IgD-negative memory B cell (primary cell): ENCODE data around the gene CHN1. TPM values are rescaled to one million over a fixed set of nuclear protein-coding genes. Genes with fewer than 3 reads are reported as not detected.

Experiments used
- H3K27ac Mint-ChIP-seq, 3 donors: one replicate each; pipeline ENCODE4 v1.8.0; 2020 to 2022; ENCODE audit warnings: mild to moderate bottlenecking in 3 of 3, mixed read lengths in 3 of 3, moderate library complexity in 1 of 3
- H3K27me3 Mint-ChIP-seq: one replicate; pipeline ENCODE4 v1.8.0; 2021; ENCODE audit warnings: mixed read lengths
- H3K36me3 Mint-ChIP-seq: one replicate; pipeline ENCODE4 v1.8.0; 2020; ENCODE audit warnings: mild to moderate bottlenecking, mixed read lengths
- H3K4me1 Mint-ChIP-seq, 3 donors: one replicate each; pipeline ENCODE4 v1.8.0; 2020 to 2022; ENCODE audit warnings: mixed read lengths in 3 of 3, mild to moderate bottlenecking in 1 of 3
- H3K4me3 Mint-ChIP-seq, 4 donors: one replicate each; pipeline ENCODE4 v1.8.0; 2020 to 2022; ENCODE audit warnings: mild to moderate bottlenecking in 4 of 4, mixed read lengths in 4 of 4, moderate library complexity in 3 of 4
- H3K9me3 Mint-ChIP-seq, 3 donors: one replicate each; pipeline ENCODE4 v1.8.0; 2020 to 2021; ENCODE audit warnings: mixed read lengths in 3 of 3, mild to moderate bottlenecking in 1 of 3
- polyA plus RNA-seq: library from polyadenylated mRNA; unstranded; fragments of 300-500 nt; fragmentation: Illumina TruSeq; gene quantifications from one replicate; pipeline ENCODE4 v1.2.3, GENCODE V29; 2021

CHN1 gene
- polyA plus RNA-seq, 1 donor from 2014 or later = not detected

DNA sequence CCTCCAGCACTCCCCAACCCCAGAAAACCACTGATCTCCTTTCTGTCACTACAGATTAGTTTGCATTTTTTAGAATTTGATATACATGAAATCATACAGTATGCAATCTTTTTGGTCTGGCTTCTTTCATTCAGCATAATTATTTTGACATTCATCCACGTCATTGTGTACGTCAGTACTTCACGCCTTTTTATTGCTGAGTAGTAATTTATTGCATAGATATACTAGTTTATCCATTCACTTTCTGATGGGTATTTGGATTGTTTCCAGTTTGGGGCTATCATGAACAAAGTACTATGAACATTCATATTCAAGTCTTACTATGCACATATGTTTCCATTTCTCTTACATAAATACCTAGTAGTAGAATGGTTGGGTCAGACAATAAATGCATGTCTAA, 20.1 kb upstream of the CHN1 start:
- H3K36me3 Mint-ChIP-seq = peaks cover 11% of the 10 kb centered on the region
- no peaks in the 10 kb centered on the region for H3K27me3 Mint-ChIP-seq
- no peak overlapping the region for H3K27ac Mint-ChIP-seq
- H3K9me3 Mint-ChIP-seq = no peaks in the 10 kb centered on the region
- H3K4me1 Mint-ChIP-seq = no peaks in the 10 kb centered on the region
- H3K4me3 Mint-ChIP-seq = no peak overlapping the region

- Mint-ChIP-seq H3K9me3 (no peaks in the 10 kb centered on the region), H3K36me3 (peaks cover 10% of the 10 kb centered on the region), H3K4me3 (no peak overlapping the region), H3K4me1 (no peaks in the 10 kb centered on the region), H3K27me3 (no peaks in the 10 kb centered on the region), H3K27ac (no peak overlapping the region)
These were observed 17.7 kb upstream of the CHN1 start for GRCh38 chr2:175022923-175023322.

GRCh38 chr2:175019566-175020327, 14.6 kb upstream of the CHN1 start:
- peaks cover 3% of the 10 kb centered on the region for H3K36me3 Mint-ChIP-seq
- peaks cover 0 to 2% (median 0%) of the 10 kb centered on the region in 3 donors for H3K9me3 Mint-ChIP-seq
- no peaks in the 10 kb centered on the region for H3K27me3 Mint-ChIP-seq
- H3K4me1 Mint-ChIP-seq = no peaks in the 10 kb centered on the region
- no peak overlapping the region for H3K4me3 Mint-ChIP-seq
- H3K27ac Mint-ChIP-seq = no peak overlapping the region

GRCh38 chr2:175017618-175018414, 12.6 kb upstream of the CHN1 start:
- H3K27me3 Mint-ChIP-seq = peaks cover 3% of the 10 kb centered on the region

DNA sequence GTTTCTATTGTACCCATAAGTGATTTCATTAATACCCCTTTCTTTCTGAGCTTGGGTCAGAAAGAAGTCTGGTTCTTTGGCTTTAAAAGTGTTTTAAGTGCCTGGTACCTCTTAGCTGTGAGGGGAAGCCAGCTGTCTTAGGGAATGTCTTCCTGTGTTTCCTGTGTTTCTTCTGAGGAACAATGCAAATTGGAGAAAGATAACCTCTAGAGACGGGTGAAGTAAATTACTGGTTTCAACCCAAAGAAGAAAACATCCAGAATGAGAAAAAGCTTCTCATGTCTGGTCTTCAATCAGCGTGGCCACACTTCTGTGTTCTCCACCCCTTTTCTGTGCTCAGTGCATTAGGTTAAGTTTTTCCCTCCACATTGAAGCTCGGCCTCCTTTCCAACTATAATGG, 10.2 kb upstream of the CHN1 start:
- H3K36me3 Mint-ChIP-seq = no peaks in the 10 kb centered on the region
- H3K27ac Mint-ChIP-seq = no peak overlapping the region
- no peaks in the 10 kb centered on the region for H3K4me1 Mint-ChIP-seq
- peaks cover 3% of the 10 kb centered on the region for H3K27me3 Mint-ChIP-seq
- H3K9me3 Mint-ChIP-seq = peaks cover 1 to 3% (median 2%) of the 10 kb centered on the region in 3 donors
- H3K4me3 Mint-ChIP-seq = no peak overlapping the region

More at GRCh38 chr2:175017618-175018414, 12.6 kb upstream of the CHN1 start:
- no peak overlapping the region for H3K4me3 Mint-ChIP-seq
- H3K36me3 Mint-ChIP-seq = peaks cover under 1% of the 10 kb centered on the region
- H3K4me1 Mint-ChIP-seq = no peaks in the 10 kb centered on the region
- H3K27ac Mint-ChIP-seq = no peak overlapping the region
- H3K9me3 Mint-ChIP-seq = peaks cover 1 to 3% (median 2%) of the 10 kb centered on the region in 3 donors

- H3K27me3 Mint-ChIP-seq = peaks cover 8% of the 10 kb centered on the region
- no peak overlapping the region for H3K4me3 Mint-ChIP-seq
- H3K36me3 Mint-ChIP-seq = no peaks in the 10 kb centered on the region
- no peaks in the 10 kb centered on the region for H3K4me1 Mint-ChIP-seq
- H3K27ac Mint-ChIP-seq = no peak overlapping the region
- peaks cover 1 to 3% (median 2%) of the 10 kb centered on the region in 3 donors for H3K9me3 Mint-ChIP-seq
These were observed 7.3 kb upstream of the CHN1 start for GRCh38 chr2:175012516-175012915.

- H3K9me3 Mint-ChIP-seq = peaks cover 1 to 3% (median 2%) of the 10 kb centered on the region in 3 donors
- peaks cover 11% of the 10 kb centered on the region for H3K27me3 Mint-ChIP-seq
- H3K4me1 Mint-ChIP-seq = no peaks in the 10 kb centered on the region
- no peaks in the 10 kb centered on the region for H3K36me3 Mint-ChIP-seq
- H3K27ac Mint-ChIP-seq = no peak overlapping the region
- H3K4me3 Mint-ChIP-seq = no peak overlapping the region
These were observed 6.3 kb upstream of the CHN1 start for GRCh38 chr2:175011505-175011904.

DNA sequence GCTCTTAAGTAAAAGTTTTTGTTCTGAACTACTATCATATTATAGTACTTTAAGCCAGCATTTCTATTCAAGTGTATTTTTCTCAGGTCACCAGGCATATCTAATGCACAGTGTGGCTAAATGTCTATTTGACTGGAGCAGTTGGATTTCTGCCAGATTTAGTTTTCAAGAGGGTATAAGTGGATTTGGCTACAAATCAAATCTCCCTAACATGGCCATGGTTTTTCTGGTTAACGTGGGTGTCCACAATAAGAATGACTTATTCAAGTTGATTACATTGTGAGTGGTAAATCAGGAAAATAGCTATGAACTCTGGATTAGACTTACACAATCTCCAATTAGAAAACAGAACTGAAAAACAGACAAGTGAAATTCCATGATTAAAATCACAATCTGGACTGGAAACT, 5.7 kb upstream of the CHN1 start:
- H3K27me3 Mint-ChIP-seq = peaks cover 14% of the 10 kb centered on the region
- peaks cover 0 to 3% (median 0%) of the 10 kb centered on the region in 3 donors for H3K4me1 Mint-ChIP-seq
- H3K4me3 Mint-ChIP-seq = no peak overlapping the region
- no peak overlapping the region for H3K27ac Mint-ChIP-seq
- peaks cover 1 to 3% (median 2%) of the 10 kb centered on the region in 3 donors for H3K9me3 Mint-ChIP-seq
- H3K36me3 Mint-ChIP-seq = no peaks in the 10 kb centered on the region

DNA sequence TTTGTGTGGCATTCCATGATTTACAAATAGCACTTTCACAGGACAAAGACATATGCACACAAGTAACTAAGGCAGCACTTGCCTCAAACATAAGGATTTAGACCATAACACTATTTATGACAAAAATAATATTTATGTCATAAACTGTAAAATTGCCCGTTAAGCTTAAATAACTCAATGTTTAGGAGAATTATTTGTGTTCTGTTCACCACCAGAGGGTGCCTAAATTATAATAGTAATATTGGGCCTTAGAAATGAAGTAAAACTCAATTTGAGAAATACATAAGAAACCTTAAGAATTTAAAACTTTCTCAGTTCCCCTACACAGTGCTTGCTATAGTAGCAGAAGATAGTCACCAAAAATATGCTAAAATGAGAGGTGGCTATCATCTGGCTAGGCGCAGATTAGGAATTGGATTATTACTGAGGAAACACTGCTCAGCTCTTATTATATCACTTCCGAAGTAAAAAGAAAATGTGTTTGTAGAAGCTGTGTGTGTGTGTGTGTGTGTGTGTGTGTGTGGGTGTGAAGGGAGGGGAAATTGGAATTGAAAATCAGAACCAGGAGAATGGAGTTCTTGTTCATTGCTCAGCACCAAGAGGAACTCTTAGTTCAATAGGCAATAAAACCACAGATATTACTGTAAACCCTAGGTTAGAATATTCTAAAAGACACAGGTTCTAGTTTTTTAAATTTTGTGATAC, 4.9 kb upstream of the CHN1 start:
- Mint-ChIP-seq H3K27ac (no peak overlapping the region), H3K27me3 (peaks cover 19% of the 10 kb centered on the region), H3K4me3 (peak overlapping the region in 1 of 4 donors; percentile 45), H3K9me3 (peaks cover 0 to 3% (median 1%) of the 10 kb centered on the region in 3 donors), H3K4me1 (peaks cover 0 to 4% (median 4%) of the 10 kb centered on the region in 3 donors), H3K36me3 (no peaks in the 10 kb centered on the region)

DNA sequence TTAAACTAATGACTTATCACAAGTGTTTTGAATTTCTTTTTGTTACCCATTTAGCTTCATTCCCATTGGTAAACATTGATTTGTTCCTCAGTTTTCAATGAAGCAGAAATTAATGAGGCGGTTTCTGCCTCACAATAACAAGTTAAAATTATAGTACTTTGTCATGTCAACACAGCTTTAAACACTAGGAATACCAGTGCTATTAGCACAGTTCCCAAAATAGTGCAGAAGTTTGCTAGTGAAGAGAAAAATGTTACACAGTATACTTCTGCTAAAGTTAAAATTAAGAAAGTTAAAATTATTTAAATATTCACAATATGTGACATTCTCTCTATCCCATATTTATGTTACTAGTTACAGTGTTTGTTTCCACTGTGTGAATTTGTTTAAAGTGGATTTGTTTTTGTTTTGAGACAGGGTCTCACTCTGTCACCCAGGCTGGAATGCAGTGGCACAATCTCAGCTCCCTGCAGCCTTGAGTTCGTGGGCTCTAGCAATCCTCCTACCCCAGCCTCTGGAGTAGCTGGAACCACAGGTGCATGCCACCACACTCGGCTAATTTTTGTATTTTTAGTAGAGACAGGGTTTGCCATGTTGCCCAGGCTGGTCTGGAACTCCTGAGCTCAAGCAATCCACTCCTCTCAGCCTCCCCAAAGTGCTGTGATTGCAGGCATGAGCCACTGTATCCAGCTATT, 3.8 kb upstream of the CHN1 start:
- peaks cover 1 to 5% (median 4%) of the 10 kb centered on the region in 3 donors for H3K4me1 Mint-ChIP-seq
- no peak overlapping the region for H3K27ac Mint-ChIP-seq
- peaks cover 25% of the 10 kb centered on the region for H3K27me3 Mint-ChIP-seq
- no peaks in the 10 kb centered on the region for H3K36me3 Mint-ChIP-seq
- H3K4me3 Mint-ChIP-seq = no peak overlapping the region
- peaks cover 0 to under 1% (median 0%) of the 10 kb centered on the region in 3 donors for H3K9me3 Mint-ChIP-seq

DNA sequence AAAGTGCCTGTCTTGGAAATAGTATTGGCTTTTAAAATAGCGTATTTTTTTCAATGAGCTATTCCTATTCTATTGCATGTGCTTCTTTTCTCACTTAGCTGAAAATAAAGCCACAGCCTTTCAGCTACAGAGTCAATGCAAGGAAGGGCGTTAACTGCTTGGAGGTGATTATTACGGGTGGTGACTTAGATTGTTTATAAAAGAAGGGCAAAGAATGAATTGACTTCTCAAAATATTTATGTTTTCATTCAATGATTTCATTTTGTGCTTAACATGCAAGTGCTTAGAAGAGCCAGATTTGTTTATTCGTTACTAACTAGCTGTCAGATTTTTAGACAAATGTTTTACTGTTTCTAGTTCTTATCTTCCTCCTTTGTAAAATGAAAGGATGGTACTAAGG, 2.8 kb upstream of the CHN1 start:
- Mint-ChIP-seq H3K27me3 (peaks cover 29% of the 10 kb centered on the region), H3K27ac (no peak overlapping the region), H3K36me3 (no peaks in the 10 kb centered on the region), H3K4me3 (peak overlapping the region in 1 of 4 donors; percentile 14), H3K4me1 (peaks cover 1 to 5% (median 4%) of the 10 kb centered on the region in 3 donors), H3K9me3 (no peaks in the 10 kb centered on the region)

GRCh38 chr2:175007510-175007909, 2.3 kb upstream of the CHN1 start:
- no peak overlapping the region for H3K27ac Mint-ChIP-seq
- peaks cover 30% of the 10 kb centered on the region for H3K27me3 Mint-ChIP-seq
- no peaks in the 10 kb centered on the region for H3K36me3 Mint-ChIP-seq
- peaks cover 1 to 5% (median 4%) of the 10 kb centered on the region in 3 donors for H3K4me1 Mint-ChIP-seq
- H3K9me3 Mint-ChIP-seq = no peaks in the 10 kb centered on the region
- peak overlapping the region in 1 of 4 donors; percentile 14 for H3K4me3 Mint-ChIP-seq

DNA sequence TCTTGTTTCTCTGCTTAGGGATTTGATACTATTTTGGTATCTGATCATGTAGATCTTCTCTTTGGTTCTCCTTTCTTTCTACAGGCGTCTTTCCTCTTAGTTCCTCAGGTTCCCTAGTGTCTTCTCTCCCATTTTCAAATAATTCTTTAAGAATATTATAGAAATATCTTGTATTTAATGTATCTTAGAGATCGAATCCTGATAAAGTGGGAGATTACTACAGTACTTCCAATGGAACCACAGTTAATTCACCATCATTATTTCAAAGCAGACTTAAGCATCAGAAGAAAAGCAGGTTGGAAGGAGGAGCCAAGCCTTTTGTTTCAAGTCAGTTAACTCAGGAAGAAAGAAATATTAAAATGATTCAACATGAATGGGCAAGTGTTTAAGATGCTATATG, 1.1 kb upstream of the CHN1 start:
- H3K27me3 Mint-ChIP-seq = peaks cover 36% of the 10 kb centered on the region
- H3K36me3 Mint-ChIP-seq = no peaks in the 10 kb centered on the region
- no peaks in the 10 kb centered on the region for H3K9me3 Mint-ChIP-seq
- H3K4me3 Mint-ChIP-seq = peak overlapping the region in 3 of 4 donors; percentile 84 to 92 (median 84)
- peaks cover 1 to 5% (median 4%) of the 10 kb centered on the region in 3 donors for H3K4me1 Mint-ChIP-seq
- H3K27ac Mint-ChIP-seq = peak overlapping the region in 1 of 3 donors; percentile 17

- Mint-ChIP-seq H3K27me3 (peaks cover 37% of the 10 kb centered on the region), H3K9me3 (no peaks in the 10 kb centered on the region), H3K27ac (peak overlapping the region in 1 of 3 donors; percentile 17), H3K4me1 (peaks cover 1 to 5% (median 4%) of the 10 kb centered on the region in 3 donors), H3K36me3 (no peaks in the 10 kb centered on the region), H3K4me3 (peak overlapping the region; percentile 84 to 92 (median 87))
These were observed 618 bp upstream of the CHN1 start for GRCh38 chr2:175005733-175006264.
